Muscle of back (tissue), 11 donors: ENCODE data around the gene CADM4. TPM values are rescaled to one million over a fixed set of nuclear protein-coding genes. Genes with fewer than 3 reads are reported as not detected.
"Not testable (repeated sequence)": the region's sequence is repeated elsewhere in the genome, so short reads cannot be mapped to it uniquely, and the experiment has no call there.

ENCODE experiments used
- DNase-seq, 3 donors: peaks; one replicate each; pipeline versions ENCODE4 v3.0.0 to v3.0.0-alpha.2; 2013
- polyA plus RNA-seq, 10 donors: library from polyadenylated mRNA; unstranded; fragments of 120-200 nt; gene quantifications; one replicate each; pipeline ENCODE4 v1.2.1, GENCODE V29; 2013; ENCODE audit not compliant: insufficient read length in 10 of 10

Gene CADM4
- polyA plus RNA-seq, 10 donors = 5.6 to 19.4 (median 8.7) TPM

GRCh38 chr19:43609872-43610271 is 29.8 kb downstream of the CADM4 start:
- DNase-seq = no peak

GRCh38 chr19:43607238-43608205 is 32.1 kb downstream of the CADM4 start:
- no peak for DNase-seq

GRCh38 chr19:43606569-43607229 is 33.0 kb downstream of the CADM4 start:
- DNase-seq = peak in 1 of 3 donors; percentile 38

- no peak for DNase-seq
These were observed 33.6 kb downstream of the CADM4 start for GRCh38 chr19:43605875-43606568.

- DNase-seq = not testable (repeated sequence)
These were observed 39.3 kb downstream of the CADM4 start for GRCh38 chr19:43600326-43600725.

GRCh38 chr19:43599635-43600295 is 39.9 kb downstream of the CADM4 start:
- DNase-seq = no peak

GRCh38 chr19:43598445-43599240 is 41.0 kb downstream of the CADM4 start:
- no peak for DNase-seq

GRCh38 chr19:43597876-43598275 is 41.8 kb downstream of the CADM4 start:
- DNase-seq = no peak

GRCh38 chr19:43596842-43597461 is 42.7 kb downstream of the CADM4 start:
- DNase-seq = no peak

- DNase-seq = peak; percentile 100
These were observed 43.4 kb downstream of the CADM4 start, which contains the start of the genes IRGQ and ZNF576 for GRCh38 chr19:43595999-43596841. Gene IRGQ (minus strand): TSS chr19:43596134. CDS start chr19:43595338, 796 bp downstream. Gene ZNF576 (plus strand): TSS chr19:43596595. CDS start chr19:43597109, 514 bp downstream.

- no peak for DNase-seq
These were observed 44.0 kb downstream of the CADM4 start for GRCh38 chr19:43595605-43595998.

- DNase-seq = peak in 2 of 3 donors; percentile 61 to 80
These were observed 44.7 kb downstream of the CADM4 start for GRCh38 chr19:43594710-43595604.

- no peak for DNase-seq
These were observed 45.5 kb downstream of the CADM4 start for GRCh38 chr19:43594081-43594697.

GRCh38 chr19:43592800-43593350 is 46.8 kb downstream of the CADM4 start:
- DNase-seq = no peak

GRCh38 chr19:43591904-43592772 is 47.5 kb downstream of the CADM4 start:
- DNase-seq = no peak

- no peak for DNase-seq
These were observed 50.0 kb downstream of the CADM4 start for GRCh38 chr19:43589678-43590077.
